H1 (cell line): ENCODE data around the gene TBCD. TPM values are rescaled to one million over a fixed set of nuclear protein-coding genes. Genes with fewer than 3 reads are reported as not detected.

Source experiments
- CREB1 ChIP-seq: IDR thresholded peaks from 2 replicates; pipeline ENCODE4 v1.6.1; 2012; ENCODE audit warnings: inconsistent platforms
- RAD21 ChIP-seq, 2 experiments: IDR thresholded peaks in 1 of 2; conservative IDR thresholded peaks in 1 of 2; 2 replicates each; pipeline ENCODE4 v1.6.1; 2011; ENCODE audit warnings: low read depth in 2 of 2, low read length in 2 of 2, improper control_type of control experiment in 1 of 2, inconsistent platforms in 1 of 2, mild to moderate bottlenecking in 1 of 2, moderate library complexity in 1 of 2
- RBBP5 ChIP-seq: IDR thresholded peaks from 2 replicates; pipeline ENCODE4 v1.7.1; 2012; ENCODE audit warnings: low read depth, mild to moderate bottlenecking, inconsistent platforms, low read length, moderate library complexity, borderline replicate concordance
- polyA plus RNA-seq, 7 experiments: library from polyadenylated mRNA; depleted of rRNA in 3 of 7; stranded (reverse) in 5 of 7; unstranded in 2 of 7; fragments of >200 nt in 5 of 7; fragments of 200-250 nt in 2 of 7; gene quantifications; 1 replicate in 5 of 7; 2 replicates in 1 of 7; 4 replicates in 1 of 7; pipeline versions ENCODE4 v1.2.1 to v1.2.3, GENCODE V29; 2011 to 2013; ENCODE audit warnings: missing spikeins in 2 of 7, mixed read lengths in 2 of 7
- total RNA-seq: library from RNA; stranded (reverse); fragmentation: NEBNext Ultra II Directional; extraction: Animal tissue kit (Norgen Biotek cat#: 25700); gene quantifications from 2 replicates; pipeline ENCODE4 v1.2.1, GENCODE V29; 2021

The TBCD gene
- total and polyA plus RNA-seq, 2 of the 8 experiments (the other 6 are each of a cell fraction or from before 2014, with no cell fraction given) = 118 to 162 TPM

DNA sequence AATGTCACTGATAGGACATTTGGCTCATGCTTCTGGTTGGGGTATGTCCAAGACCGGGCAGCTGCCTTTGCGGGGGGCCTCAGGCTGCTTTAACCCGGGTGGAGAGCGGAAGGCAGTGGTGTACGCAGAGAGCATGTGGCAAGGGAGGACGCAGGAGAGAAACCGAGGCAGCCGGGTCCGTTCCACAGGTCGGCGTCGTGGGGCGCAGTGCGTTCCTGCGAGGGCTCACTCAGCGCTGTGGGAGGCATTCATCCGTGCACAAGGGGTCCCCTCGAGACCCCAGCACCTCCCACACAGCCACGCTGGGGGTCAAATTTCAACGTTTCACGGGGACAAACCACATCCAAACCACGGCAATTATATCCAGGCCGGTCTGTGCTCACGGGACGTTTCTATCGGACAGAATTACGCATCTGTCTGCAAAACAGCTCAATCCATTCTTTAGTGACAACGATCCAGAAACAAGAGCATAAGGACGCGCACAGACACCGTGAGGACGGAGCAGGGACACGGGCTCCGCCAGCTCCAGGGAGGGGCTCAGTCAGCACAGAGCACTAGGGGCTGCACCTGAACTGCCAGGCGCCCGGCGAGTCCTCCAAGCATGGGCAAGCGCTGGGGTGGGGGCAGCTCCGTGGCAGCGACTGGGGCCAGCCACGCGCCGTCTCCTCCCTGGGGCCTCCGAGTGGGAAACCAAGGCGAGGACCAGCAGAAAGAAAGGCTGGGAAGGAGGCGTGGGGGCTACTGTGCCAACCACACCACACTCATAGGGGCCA is 219.1 kb downstream of the TBCD start (continued):
- TF ChIP-seq RBBP5 = no peak
- no peak for TF ChIP-seq RAD21 (IDR thresholded peaks at IDR 0.05 in 1 of 2, conservative IDR thresholded peaks at IDR 0.05 in 1 of 2; ENCODE audit: low read depth in 2 of 2, low read length in 2 of 2)
- no peak for TF ChIP-seq CREB1
